ENCODE results near the gene NT5DC4. TPM values are rescaled to one million over a fixed set of nuclear protein-coding genes. Genes with fewer than 3 reads are reported as not detected.
A peak's percentile ranks its signal among the peaks of the same experiment; 100 is the strongest.

Gene NT5DC4
- total RNA-seq, 1 experiment from 2014 or later: 0.04 TPM

DNA sequence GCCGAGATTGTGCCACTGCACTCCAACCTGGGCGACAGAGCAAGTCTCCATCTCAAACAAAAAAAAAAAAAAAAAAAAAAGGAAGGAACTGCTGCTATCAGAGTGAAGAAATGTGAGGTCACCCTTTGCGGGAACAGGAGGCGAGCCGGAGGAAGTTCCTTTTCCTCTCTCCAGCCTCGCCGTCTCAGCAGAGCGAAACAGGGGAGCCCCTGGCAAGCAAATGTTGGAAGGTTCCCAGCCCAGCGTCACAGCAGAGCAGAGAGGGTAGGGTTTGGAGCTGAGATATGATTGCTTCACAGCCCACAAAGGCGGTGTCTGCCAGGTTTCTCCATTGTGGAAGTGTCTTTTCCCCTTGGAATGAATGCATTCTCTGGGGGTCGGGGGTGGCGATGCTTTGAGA, 46.6 kb upstream of the NT5DC4 start:
- H4K20me1 ChIP-seq (ENCODE audit: low read length): no peaks in the 10 kb centered on the region
- ChIA-PET CTCF (no interaction called here), POLR2A (ENCODE audit: unreplicated experiment) (interaction anchor here (0.7 kb wide), 1 partner anchor 267 kb away, joined by 6 read pairs; no protein-coding TSS in a partner anchor)
- no peaks in the 10 kb centered on the region for H3F3A ChIP-seq (ENCODE audit: low read length, unreplicated experiment)
- no peak overlapping the region for H3K4me3 ChIP-seq (ENCODE audit: low read length)
- H3K4me2 ChIP-seq (ENCODE audit: low read length): no peak overlapping the region
- no peak for TF ChIP-seq EZH2 (IDR thresholded peaks at IDR 0.05; ENCODE audit: low read length, unreplicated experiment)
- TF ChIP-seq, protein P1, sequence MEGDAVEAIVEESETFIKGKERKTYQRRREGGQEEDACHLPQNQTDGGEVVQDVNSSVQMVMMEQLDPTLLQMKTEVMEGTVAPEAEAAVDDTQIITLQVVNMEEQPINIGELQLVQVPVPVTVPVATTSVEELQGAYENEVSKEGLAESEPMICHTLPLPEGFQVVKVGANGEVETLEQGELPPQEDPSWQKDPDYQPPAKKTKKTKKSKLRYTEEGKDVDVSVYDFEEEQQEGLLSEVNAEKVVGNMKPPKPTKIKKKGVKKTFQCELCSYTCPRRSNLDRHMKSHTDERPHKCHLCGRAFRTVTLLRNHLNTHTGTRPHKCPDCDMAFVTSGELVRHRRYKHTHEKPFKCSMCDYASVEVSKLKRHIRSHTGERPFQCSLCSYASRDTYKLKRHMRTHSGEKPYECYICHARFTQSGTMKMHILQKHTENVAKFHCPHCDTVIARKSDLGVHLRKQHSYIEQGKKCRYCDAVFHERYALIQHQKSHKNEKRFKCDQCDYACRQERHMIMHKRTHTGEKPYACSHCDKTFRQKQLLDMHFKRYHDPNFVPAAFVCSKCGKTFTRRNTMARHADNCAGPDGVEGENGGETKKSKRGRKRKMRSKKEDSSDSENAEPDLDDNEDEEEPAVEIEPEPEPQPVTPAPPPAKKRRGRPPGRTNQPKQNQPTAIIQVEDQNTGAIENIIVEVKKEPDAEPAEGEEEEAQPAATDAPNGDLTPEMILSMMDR (conservative IDR thresholded peaks at IDR 0.05; ENCODE audit: low read depth, low read length): no peak
- no peak for TF ChIP-seq EZH2phosphoT487 (IDR thresholded peaks at IDR 0.05; ENCODE audit: borderline replicate concordance, low read length)
- no TSS peak for BruUV-seq (replicated peaks)
- no peaks in the 10 kb centered on the region for H3K9me2 ChIP-seq (replicated peaks; ENCODE audit: low read length)
- no peak overlapping the region for H3K27ac ChIP-seq (ENCODE audit: low read length)
- H3K79me2 ChIP-seq (ENCODE audit: low read length): no peaks in the 10 kb centered on the region
- no peak overlapping the region for H2AFZ ChIP-seq (ENCODE audit: low read length)
- intact Hi-C loops (cut with micrococcal nuclease): no loop called here
- H3K9me3 ChIP-seq (ENCODE audit: low read length): no peaks in the 10 kb centered on the region
- ATAC-seq (no peak), DNase-seq (no peak)
- no peak overlapping the region for H3K9ac ChIP-seq (ENCODE audit: low read length)
- H3K36me3 ChIP-seq (ENCODE audit: low read depth, low read length): no peaks in the 10 kb centered on the region
- peaks cover 15% of the 10 kb centered on the region for H3K4me1 ChIP-seq (ENCODE audit: insufficient read depth, low read length)
- no peaks in the 10 kb centered on the region for H3K27me3 ChIP-seq (ENCODE audit: low read length)

- H3K4me1 ChIP-seq (ENCODE audit: insufficient read depth, low read length): peaks cover 7% of the 10 kb centered on the region; the same call in 1 of the 2 replicates
- DNase-seq (peak; percentile 62), ATAC-seq (peak; percentile 81)
- CTCF ChIA-PET: no interaction called here
- intact Hi-C loops (cut with micrococcal nuclease): no loop called here
- POLR2A ChIA-PET (ENCODE audit: unreplicated experiment): interaction anchor here (0.6 kb wide), 1 partner anchor 12 kb away, joined by 3 read pairs; no protein-coding TSS in a partner anchor
- peak overlapping the region; percentile 13; the same call in 1 of the 2 replicates for H2AFZ ChIP-seq (ENCODE audit: low read length)
- H3K9me2 ChIP-seq (replicated peaks; ENCODE audit: low read length): no peaks in the 10 kb centered on the region
- no peaks in the 10 kb centered on the region for H3F3A ChIP-seq (ENCODE audit: low read length, unreplicated experiment)
- TF ChIP-seq EZH2 (IDR thresholded peaks at IDR 0.05; ENCODE audit: low read length, unreplicated experiment) (no peak), EZH2phosphoT487 (IDR thresholded peaks at IDR 0.05; ENCODE audit: borderline replicate concordance, low read length) (no peak)
- TF ChIP-seq, protein P1 (conservative IDR thresholded peaks at IDR 0.05; ENCODE audit: low read depth, low read length): no peak
- no peaks in the 10 kb centered on the region for H3K79me2 ChIP-seq (ENCODE audit: low read length)
- H4K20me1 ChIP-seq (ENCODE audit: low read length): no peaks in the 10 kb centered on the region
- no peak overlapping the region for H3K9ac ChIP-seq (ENCODE audit: low read length)
- no peaks in the 10 kb centered on the region for H3K27me3 ChIP-seq (ENCODE audit: low read length)
- no peaks in the 10 kb centered on the region for H3K36me3 ChIP-seq (ENCODE audit: low read depth, low read length)
- no peak overlapping the region for H3K4me3 ChIP-seq (ENCODE audit: low read length)
- no peak overlapping the region for H3K4me2 ChIP-seq (ENCODE audit: low read length)
- no peaks in the 10 kb centered on the region for H3K9me3 ChIP-seq (ENCODE audit: low read length)
- BruUV-seq (replicated peaks): no TSS peak
- 0 out of 2 replicates have a peak overlapping the region, but pooled peaks have one; percentile 6 for H3K27ac ChIP-seq (ENCODE audit: low read length)
These were observed 41.3 kb upstream of the NT5DC4 start for GRCh38 chr2:112679484-112679883.

- H3K36me3 ChIP-seq (ENCODE audit: low read depth, low read length): no peaks in the 10 kb centered on the region
- no peaks in the 10 kb centered on the region for H3K79me2 ChIP-seq (ENCODE audit: low read length)
- H4K20me1 ChIP-seq (ENCODE audit: low read length): no peaks in the 10 kb centered on the region
- DNase-seq (no peak), ATAC-seq (no peak)
- no peak overlapping the region for H3K9ac ChIP-seq (ENCODE audit: low read length)
- no TSS peak for BruUV-seq (replicated peaks)
- H2AFZ ChIP-seq (ENCODE audit: low read length): no peak overlapping the region
- ChIA-PET POLR2A (ENCODE audit: unreplicated experiment) (no interaction called here), CTCF (no interaction called here)
- H3K9me2 ChIP-seq (replicated peaks; ENCODE audit: low read length): no peaks in the 10 kb centered on the region
- no peak overlapping the region for H3K27ac ChIP-seq (ENCODE audit: low read length)
- H3K4me2 ChIP-seq (ENCODE audit: low read length): no peak overlapping the region
- intact Hi-C loops (cut with micrococcal nuclease): no loop called here
- H3F3A ChIP-seq (ENCODE audit: low read length, unreplicated experiment): no peaks in the 10 kb centered on the region
- H3K9me3 ChIP-seq (ENCODE audit: low read length): no peaks in the 10 kb centered on the region
- H3K4me3 ChIP-seq (ENCODE audit: low read length): no peak overlapping the region
- H3K27me3 ChIP-seq (ENCODE audit: low read length): no peaks in the 10 kb centered on the region
- no peak for TF ChIP-seq EZH2 (IDR thresholded peaks at IDR 0.05; ENCODE audit: low read length, unreplicated experiment)
- H3K4me1 ChIP-seq (ENCODE audit: insufficient read depth, low read length): peaks cover 7% of the 10 kb centered on the region; the same call in 1 of the 2 replicates
These were observed 40.1 kb upstream of the NT5DC4 start for GRCh38 chr2:112680666-112681101.

Data from PC-3 (cell line).